Caco-2 (cell line): Measurements from ENCODE around the gene RNU2-63P. TPM values are rescaled to one million over a fixed set of nuclear protein-coding genes. Genes with fewer than 3 reads are reported as not detected.
A peak's percentile ranks its signal among the peaks of the same experiment; 100 is the strongest.

Experiments used
- Bru-seq: library from RNA; stranded (reverse); fragments of 400-500 nt; gene quantifications from one replicate; lab custom pipeline; 2021; lab: Mats Ljungman, UMichigan
- BruChase-seq, 2 experiments: library from RNA; stranded (reverse); fragments of 400-500 nt; gene quantifications; one replicate each; lab custom pipeline; 2021; lab: Mats Ljungman, UMichigan
- BruUV-seq: library from RNA; stranded (reverse); fragments of 400-500 nt; replicated peaks from 2 replicates; lab custom pipeline; 2021; lab: Mats Ljungman, UMichigan
- CTCF ChIA-PET: fragments of 300-600 bp; sonication (Branson Sonifier 250); formaldehyde crosslinking; loops from one replicate; lab custom pipeline; 2022; ENCODE audit warnings: antibody characterized with exemption; lab: Charles Lee
- POLR2A ChIA-PET: fragments of 300-600 bp; sonication (Branson Sonifier 250); formaldehyde crosslinking; loops from one replicate; lab custom pipeline; 2022; ENCODE audit warnings: antibody characterized with exemption; lab: Charles Lee
- DNase-seq, 2 experiments: peaks; one replicate each; pipeline versions ENCODE4 v3.0.0 to v3.0.0-alpha.2; 2020 to 2022
- H3K27me3 ChIP-seq: replicated peaks from 2 replicates; pipeline ENCODE4 v1.6.0; 2011; ENCODE audit warnings: low read length; ENCODE audit not compliant: control insufficient read depth, insufficient read depth
- H3K36me3 ChIP-seq: 2 replicates; pipeline ENCODE4 v1.5.1; 2011; ENCODE audit warnings: low read length; ENCODE audit not compliant: control insufficient read depth, insufficient read depth
- H3K4me1 ChIP-seq: fragments of 250-450 bp; sonication (Bioruptor Pico); 2 replicates; pipeline ENCODE4 v1.5.1; 2020; ENCODE audit warnings: mild to moderate bottlenecking
- H3K4me3 ChIP-seq: 2 replicates; pipeline ENCODE4 v1.5.1; 2011; ENCODE audit warnings: low read depth, mild to moderate bottlenecking, control low read depth, low read length
- H3K9me3 ChIP-seq: fragments of 250-450 bp; sonication (Bioruptor Pico); 2 replicates; pipeline ENCODE4 v1.5.1; 2020; ENCODE audit warnings: mild to moderate bottlenecking, moderate library complexity
- H3K27ac Mint-ChIP-seq: one replicate; pipeline ENCODE4 v1.8.0; 2022; ENCODE audit warnings: mixed read lengths; ENCODE audit not compliant: unreplicated experiment
- H3K27me3 Mint-ChIP-seq: one replicate; pipeline ENCODE4 v1.8.0; 2022; ENCODE audit warnings: mixed read lengths; ENCODE audit not compliant: insufficient read depth, unreplicated experiment
- H3K36me3 Mint-ChIP-seq: one replicate; pipeline ENCODE4 v1.8.0; 2022; ENCODE audit warnings: mild to moderate bottlenecking, mixed read lengths; ENCODE audit not compliant: insufficient read depth, unreplicated experiment
- H3K4me1 Mint-ChIP-seq: one replicate; pipeline ENCODE4 v1.8.0; 2022; ENCODE audit warnings: low read depth, mixed read lengths; ENCODE audit not compliant: unreplicated experiment
- H3K4me3 Mint-ChIP-seq: one replicate; pipeline ENCODE4 v1.8.0; 2022; ENCODE audit warnings: mild to moderate bottlenecking, moderate library complexity, mixed read lengths; ENCODE audit not compliant: unreplicated experiment
- H3K9me3 Mint-ChIP-seq: one replicate; pipeline ENCODE4 v1.8.0; 2022; ENCODE audit warnings: mixed read lengths; ENCODE audit not compliant: unreplicated experiment
- CTCF ChIP-seq, 2 experiments: fragments of 200-600 bp in 1 of 2; IDR thresholded peaks; 1 replicate in 1 of 2; 2 replicates in 1 of 2; pipeline versions ENCODE4 v1.5.1 to v1.8.0; 2011 to 2022; ENCODE audit warnings: antibody characterized with exemption in 1 of 2, control low read depth in 1 of 2, inconsistent platforms in 1 of 2, low read depth in 1 of 2, low read length in 1 of 2, mild to moderate bottlenecking in 1 of 2, moderate library complexity in 1 of 2; ENCODE audit not compliant: insufficient read depth in 1 of 2, severe bottlenecking in 1 of 2, unreplicated experiment in 1 of 2
- intact Hi-C: fragments of 100-400 bp; cut with micrococcal nuclease; formaldehyde crosslinking; loops from one replicate; pipeline ENCODE4 v1.10.0; 2022; ENCODE audit not compliant: unreplicated experiment
- long read RNA-seq: library from polyadenylated mRNA; stranded (forward); transcript quantifications from one replicate; pipeline ENCODE4 v2.0.0, GENCODE V29; 2022
- total RNA-seq: library from RNA; stranded (reverse); gene quantifications from 2 replicates; pipeline ENCODE4 v1.2.3, GENCODE V29; 2022

The RNU2-63P gene
- 18.6 and 19.4 TPM in 2 replicates for total RNA-seq
- Bru-seq, nascent RNA = percentile 96 among the genes with signal in this experiment
- BruChase-seq, experiment 1, labeled RNA remaining after a 2-hour chase = percentile 73 among the genes with signal in this experiment
- BruChase-seq, experiment 2, labeled RNA remaining after a 6-hour chase = percentile 73 among the genes with signal in this experiment
- long read RNA-seq, partial matches to known transcripts = 0 of 1 reads
- long read RNA-seq, other reads (novel, unspliced or antisense) = 0 of 1 reads

DNA sequence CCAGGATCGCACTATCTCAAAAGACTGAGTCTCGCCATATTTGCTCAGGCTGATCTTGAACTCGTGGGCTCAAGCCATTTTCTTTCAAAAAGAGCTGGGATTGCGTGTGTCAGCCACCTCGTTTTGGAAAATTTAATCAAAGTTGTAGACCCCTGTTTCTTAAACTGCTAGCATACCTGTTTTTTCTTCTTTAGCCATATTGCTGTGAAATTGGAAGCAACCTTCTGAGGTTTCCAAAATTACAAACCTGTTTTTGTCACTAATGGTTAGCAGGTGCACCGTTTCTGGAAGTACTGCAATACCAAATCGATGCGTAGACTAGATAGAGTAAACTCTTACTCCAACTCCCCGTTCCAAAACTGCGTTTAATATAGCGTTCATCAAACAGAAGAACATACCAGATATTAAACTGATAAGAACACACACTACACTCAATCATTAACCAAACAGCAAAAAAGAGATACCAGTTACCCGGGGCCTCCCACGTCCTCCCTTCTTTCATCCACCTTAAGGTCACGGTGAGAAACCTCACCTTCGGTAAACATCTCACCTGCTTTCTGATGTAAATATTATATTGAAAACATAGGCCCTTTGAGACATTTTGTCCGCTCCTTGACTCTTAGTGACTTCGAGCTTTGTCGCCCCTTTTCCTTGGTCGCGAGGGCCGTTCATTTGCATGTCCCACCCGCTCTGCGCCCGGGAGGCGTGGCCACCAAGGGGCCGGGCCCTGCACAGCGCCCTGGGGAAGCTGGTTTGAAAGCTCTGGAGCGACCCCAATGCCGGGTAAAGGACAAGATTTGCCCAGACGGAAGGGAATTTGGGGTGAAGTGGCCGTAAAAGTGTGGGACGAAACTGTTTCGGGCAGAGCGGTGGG, at the start of gene RNU2-63P:
TSS of gene RNU2-63P (minus strand) at position 462 of the 874 bp plus-strand sequence.
- H3K4me1 ChIP-seq = no peaks in the 10 kb centered on the region; the same call in 1 of the 2 replicates
- intact Hi-C loops = loop anchor here (1.0 to 2.0 kb wide), 3 partner anchors 39 to 170 kb away; partner anchors contain the start of gene KRCC1
- Mint-ChIP-seq H3K27ac (peak within 1 kb of the TSS; percentile 99), H3K36me3 (peaks cover 19% of the 10 kb centered on the region), H3K9me3 (no peaks in the 10 kb centered on the region), H3K27me3 (peaks cover 3% of the 10 kb centered on the region), H3K4me3 (peak within 1 kb of the TSS; percentile 83), H3K4me1 (peaks cover 15% of the 10 kb centered on the region)
- H3K9me3 ChIP-seq = no peaks in the 10 kb centered on the region
- TSS peak; percentile 100 for BruUV-seq
- ChIA-PET POLR2A (no interaction called here), CTCF (interaction anchor here (0.7 kb wide), 1 partner anchor 14 kb away, joined by 5 read pairs; no protein-coding TSS in a partner anchor)
- no peak for TF ChIP-seq CTCF (IDR thresholded peaks at IDR 0.05; ENCODE audit: insufficient read depth in 1 of 2, low read depth in 1 of 2, low read length in 1 of 2, severe bottlenecking in 1 of 2, unreplicated experiment in 1 of 2)
- H3K27me3 ChIP-seq = no peaks in the 10 kb centered on the region
- DNase-seq = peak; percentile 86 to 87
- H3K36me3 ChIP-seq = no peaks in the 10 kb centered on the region
- H3K4me3 ChIP-seq = peak within 1 kb of the TSS; percentile 92

DNA sequence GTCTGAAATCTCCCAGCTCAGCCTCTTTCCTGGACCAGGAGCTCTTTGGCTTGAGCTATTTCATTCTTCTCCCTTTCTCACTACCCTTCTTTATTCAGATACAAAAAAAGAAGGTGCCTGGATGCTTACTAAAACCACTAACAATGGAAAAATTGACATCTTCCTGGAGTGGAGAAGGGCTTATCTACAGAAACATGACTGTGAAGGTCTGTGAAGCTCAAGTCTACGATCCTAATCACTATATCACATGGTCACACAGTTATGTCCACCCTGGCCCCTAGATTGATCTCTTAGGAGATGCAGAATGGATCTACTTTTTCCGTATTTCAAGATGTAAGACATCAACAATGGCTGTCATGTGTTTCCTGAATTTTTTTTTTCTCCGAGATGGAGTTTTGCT, 44.9 kb upstream of the RNU2-63P start:
- intact Hi-C loops = loop anchor here (5.0 kb wide), 1 partner anchor 56 kb away; no protein-coding TSS in a partner anchor
- no peak for DNase-seq
- no peaks in the 10 kb centered on the region for H3K27me3 Mint-ChIP-seq
- ChIA-PET CTCF (interaction anchor here (0.7 to 2.3 kb wide), 18 partner anchors 10 to 315 kb away, joined by 3 to 146 read pairs (median 7); partner anchors contain the start of gene FABP1), POLR2A (interaction anchor here (1.1 kb wide), 1 partner anchor 99 kb away, joined by 3 read pairs; no protein-coding TSS in a partner anchor)
- no peak overlapping the region for H3K27ac Mint-ChIP-seq
- no peaks in the 10 kb centered on the region for H3K36me3 Mint-ChIP-seq
- no peaks in the 10 kb centered on the region for H3K36me3 ChIP-seq
- no peak overlapping the region for H3K4me3 Mint-ChIP-seq
- no peaks in the 10 kb centered on the region for H3K27me3 ChIP-seq
- H3K4me1 Mint-ChIP-seq = peaks cover 25% of the 10 kb centered on the region
- peaks cover 16% of the 10 kb centered on the region for H3K4me1 ChIP-seq
- H3K9me3 Mint-ChIP-seq = no peaks in the 10 kb centered on the region
- no TSS peak for BruUV-seq
- TF ChIP-seq CTCF (IDR thresholded peaks at IDR 0.05; ENCODE audit: insufficient read depth in 1 of 2, low read depth in 1 of 2, low read length in 1 of 2, severe bottlenecking in 1 of 2, unreplicated experiment in 1 of 2) = no peak
- no peak overlapping the region for H3K4me3 ChIP-seq
- H3K9me3 ChIP-seq = no peaks in the 10 kb centered on the region

- H3K27me3 ChIP-seq = no peaks in the 10 kb centered on the region
- Mint-ChIP-seq H3K36me3 (peaks cover 2% of the 10 kb centered on the region), H3K4me1 (peaks cover 29% of the 10 kb centered on the region), H3K27me3 (no peaks in the 10 kb centered on the region), H3K27ac (no peak overlapping the region), H3K4me3 (no peak overlapping the region), H3K9me3 (no peaks in the 10 kb centered on the region)
- POLR2A ChIA-PET = interaction anchor here (1.1 kb wide), 1 partner anchor 99 kb away, joined by 3 read pairs; no protein-coding TSS in a partner anchor
- intact Hi-C loops = loop anchor here (1.0 to 5.0 kb wide), 4 partner anchors 56 to 126 kb away; no protein-coding TSS in a partner anchor
- H3K4me3 ChIP-seq = no peak overlapping the region
- DNase-seq = no peak
- no peak for TF ChIP-seq CTCF (IDR thresholded peaks at IDR 0.05; ENCODE audit: insufficient read depth in 1 of 2, low read depth in 1 of 2, low read length in 1 of 2, severe bottlenecking in 1 of 2, unreplicated experiment in 1 of 2)
- peaks cover 20% of the 10 kb centered on the region for H3K4me1 ChIP-seq
- no peaks in the 10 kb centered on the region for H3K36me3 ChIP-seq
- no peaks in the 10 kb centered on the region for H3K9me3 ChIP-seq
- no TSS peak for BruUV-seq
- CTCF ChIA-PET = interaction anchor here (0.7 to 2.3 kb wide), 30 partner anchors 11 to 316 kb away, joined by 3 to 146 read pairs (median 5); partner anchors contain the start of genes FABP1 and THNSL2
These were observed 44.5 kb upstream of the RNU2-63P start for GRCh38 chr2:88060907-88061275.
